ENCODE data around the gene ADAMTS10.

GRCh38 chr19:8611877-8612806, 1.6 kb upstream of the ADAMTS10 start:
- TF ChIP-seq POLR2A (IDR thresholded peaks at IDR 0.05; ENCODE audit: low read length) (no peak), GATA1 (IDR thresholded peaks at IDR 0.05; ENCODE audit: low read depth, low read length) (no peak)

Data from erythroblast (primary cell).